Activated CD4-positive, alpha-beta T cell treated with anti-CD3 and anti-CD28 coated beads, Interleukin-10, Interleukin-2, amounts not matched to agents 100 ng/mL and 50 ng/mL, durations not matched to agents 16 hours and 8 hours (primary cell): ENCODE measurements around the gene ZHX3.

Source experiments
- DNase-seq: peaks from one replicate; pipeline ENCODE4 v3.0.0-alpha.2; 2020

ZHX3 gene

GRCh38 chr20:41293269-41294037 lies 24.1 kb downstream of the ZHX3 start:
- no peak for DNase-seq

GRCh38 chr20:41290804-41291389 lies 26.6 kb downstream of the ZHX3 start:
- no peak for DNase-seq

GRCh38 chr20:41287327-41287726 lies 30.2 kb downstream of the ZHX3 start:
- peak; percentile 32 for DNase-seq

- DNase-seq = no peak
Observed at GRCh38 chr20:41286240-41286851, 31.2 kb downstream of the ZHX3 start.

GRCh38 chr20:41279546-41280225 lies 37.8 kb downstream of the ZHX3 start:
- no peak for DNase-seq

- no peak for DNase-seq
Observed at GRCh38 chr20:41278936-41279335, 38.6 kb downstream of the ZHX3 start.

GRCh38 chr20:41277049-41277448 lies 40.5 kb downstream of the ZHX3 start:
- no peak for DNase-seq

- no peak for DNase-seq
Observed at GRCh38 chr20:41276317-41276751, 41.2 kb downstream of the ZHX3 start.

GRCh38 chr20:41275301-41275731 lies 42.2 kb downstream of the ZHX3 start:
- DNase-seq = no peak

- no peak for DNase-seq
Observed at GRCh38 chr20:41274152-41274551, 43.4 kb downstream of the ZHX3 start.

GRCh38 chr20:41273445-41273844 lies 44.1 kb downstream of the ZHX3 start:
- DNase-seq = no peak

- DNase-seq = no peak
Observed at GRCh38 chr20:41272339-41272738, 45.2 kb downstream of the ZHX3 start.

GRCh38 chr20:41268917-41269652 lies 48.4 kb downstream of the ZHX3 start:
- no peak for DNase-seq

- DNase-seq = no peak
Observed at GRCh38 chr20:41268402-41268801, 49.1 kb downstream of the ZHX3 start.

- no peak for DNase-seq
Observed at GRCh38 chr20:41265938-41266337, 51.6 kb downstream of the ZHX3 start.

GRCh38 chr20:41264819-41265218 lies 52.7 kb downstream of the ZHX3 start:
- DNase-seq = no peak

- no peak for DNase-seq
Observed at GRCh38 chr20:41261790-41262717, 55.5 kb downstream of the ZHX3 start.

- DNase-seq = no peak
Observed at GRCh38 chr20:41261260-41261659, 56.3 kb downstream of the ZHX3 start.

GRCh38 chr20:41260734-41261220 lies 56.8 kb downstream of the ZHX3 start:
- no peak for DNase-seq

- DNase-seq = no peak
Observed at GRCh38 chr20:41259309-41259708, 58.2 kb downstream of the ZHX3 start.

- no peak for DNase-seq
Observed at GRCh38 chr20:41258474-41258873, 59.1 kb downstream of the ZHX3 start.

- DNase-seq = no peak
Observed at GRCh38 chr20:41256516-41256915, 61.0 kb downstream of the ZHX3 start.
